Measurements from ENCODE around the gene TBC1D2B.

The TBC1D2B gene

GRCh38 chr15:78034495-78035191 is 42.9 kb downstream of the TBC1D2B start:
- peak; percentile 72 to 77 for DNase-seq (ENCODE audit: low read depth in 2 of 2)

GRCh38 chr15:78033864-78034263 is 43.6 kb downstream of the TBC1D2B start:
- no peak for DNase-seq (ENCODE audit: low read depth in 2 of 2)

- no peak for DNase-seq (ENCODE audit: low read depth in 2 of 2)
Observed at GRCh38 chr15:78032671-78033070, 44.8 kb downstream of the TBC1D2B start.

GRCh38 chr15:78024883-78025282 is 52.6 kb downstream of the TBC1D2B start:
- no peak for DNase-seq (ENCODE audit: low read depth in 2 of 2)

GRCh38 chr15:78024519-78024870 is 53.0 kb downstream of the TBC1D2B start:
- no peak for DNase-seq (ENCODE audit: low read depth in 2 of 2)

- no peak for DNase-seq (ENCODE audit: low read depth in 2 of 2)
Observed at GRCh38 chr15:78023865-78024518, 53.5 kb downstream of the TBC1D2B start.

GRCh38 chr15:78023081-78023665 is 54.3 kb downstream of the TBC1D2B start:
- no peak for DNase-seq (ENCODE audit: low read depth in 2 of 2)

GRCh38 chr15:78021761-78022160 is 55.8 kb downstream of the TBC1D2B start:
- DNase-seq (ENCODE audit: low read depth in 2 of 2): no peak

- no peak for DNase-seq (ENCODE audit: low read depth in 2 of 2)
Observed at GRCh38 chr15:78020007-78020406, 57.5 kb downstream of the TBC1D2B start.

- DNase-seq (ENCODE audit: low read depth in 2 of 2): no peak
Observed at GRCh38 chr15:78018946-78019644, 58.4 kb downstream of the TBC1D2B start.

GRCh38 chr15:78018445-78018844 is 59.1 kb downstream of the TBC1D2B start:
- DNase-seq (ENCODE audit: low read depth in 2 of 2): no peak

GRCh38 chr15:78016860-78017259 is 60.7 kb downstream of the TBC1D2B start:
- no peak for DNase-seq (ENCODE audit: low read depth in 2 of 2)

- no peak for DNase-seq (ENCODE audit: low read depth in 2 of 2)
Observed at GRCh38 chr15:78012643-78013077, 64.9 kb downstream of the TBC1D2B start.

GRCh38 chr15:78010067-78010466 is 67.4 kb downstream of the TBC1D2B start:
- DNase-seq (ENCODE audit: low read depth in 2 of 2): no peak

- no peak for DNase-seq (ENCODE audit: low read depth in 2 of 2)
Observed at GRCh38 chr15:78007964-78008886, 69.3 kb downstream of the TBC1D2B start.

- DNase-seq (ENCODE audit: low read depth in 2 of 2): no peak
Observed at GRCh38 chr15:78007211-78007931, 70.1 kb downstream of the TBC1D2B start.

- no peak for DNase-seq (ENCODE audit: low read depth in 2 of 2)
Observed at GRCh38 chr15:78006567-78007205, 70.8 kb downstream of the TBC1D2B start.

GRCh38 chr15:78004919-78005634 is 72.4 kb downstream of the TBC1D2B start:
- no peak for DNase-seq (ENCODE audit: low read depth in 2 of 2)

GRCh38 chr15:78004222-78004727 is 73.2 kb downstream of the TBC1D2B start:
- no peak for DNase-seq (ENCODE audit: low read depth in 2 of 2)

Measured in activated CD4-positive, alpha-beta T cell treated with anti-CD3 and anti-CD28 coated beads for 24 hours (primary cell).